Duodenal mucosa (tissue), 2 donors: ENCODE results near the gene RB1.
"Not testable (repeated sequence)": the region's sequence is repeated elsewhere in the genome, so short reads cannot be mapped to it uniquely, and the experiment has no call there.

ENCODE experiments used
- H3K27ac ChIP-seq: one replicate; pipeline ENCODE4 v1.7.0; 2013; ENCODE audit warnings: low read depth, low read length
- H3K27me3 ChIP-seq, 2 donors: one replicate each; pipeline ENCODE4 v1.7.0; 2013; ENCODE audit warnings: low read length in 2 of 2, control low read depth in 1 of 2; ENCODE audit not compliant: insufficient read depth in 2 of 2, control insufficient read depth in 1 of 2
- H3K36me3 ChIP-seq, 2 donors: one replicate each; pipeline ENCODE4 v1.7.0; 2013; ENCODE audit warnings: low read length in 2 of 2, control low read depth in 1 of 2; ENCODE audit not compliant: insufficient read depth in 2 of 2, control insufficient read depth in 1 of 2
- H3K4me1 ChIP-seq, 2 donors: one replicate each; pipeline ENCODE4 v1.7.0; 2013; ENCODE audit warnings: low read length in 2 of 2, control low read depth in 1 of 2; ENCODE audit not compliant: insufficient read depth in 2 of 2, control insufficient read depth in 1 of 2
- H3K4me3 ChIP-seq, 2 donors: one replicate each; pipeline ENCODE4 v1.7.0; 2013; ENCODE audit warnings: low read length in 2 of 2, low read depth in 1 of 2
- H3K9ac ChIP-seq, 2 donors: one replicate each; pipeline ENCODE4 v1.7.0; 2013; ENCODE audit warnings: low read length in 2 of 2, low read depth in 1 of 2
- H3K9me3 ChIP-seq, 2 donors: one replicate each; pipeline ENCODE4 v1.7.0; 2013; ENCODE audit warnings: low read length in 2 of 2, control low read depth in 1 of 2; ENCODE audit not compliant: control insufficient read depth in 1 of 2

RB1 gene

DNA sequence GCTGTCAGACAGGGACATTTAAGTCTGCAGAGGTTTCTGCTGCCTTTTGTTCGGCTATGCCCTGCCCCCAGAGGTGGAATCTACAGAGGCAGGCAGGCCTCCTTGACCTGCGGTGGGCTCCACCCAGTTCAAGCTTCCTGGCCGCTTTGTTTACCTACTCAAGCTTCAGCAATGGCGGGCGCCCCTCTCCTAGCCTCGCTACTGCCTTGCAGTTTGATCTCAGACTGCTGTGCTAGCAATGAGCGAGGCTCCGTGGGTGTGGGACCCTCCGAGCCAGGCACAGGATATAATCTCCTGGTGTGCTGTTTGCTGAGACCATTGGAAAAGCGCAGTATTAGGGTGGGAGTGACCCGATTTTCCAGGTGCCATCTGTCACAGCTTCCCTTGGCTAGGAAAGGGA lies 35.6 kb downstream of the RB1 start:
- not testable (repeated sequence) for H3K4me3 ChIP-seq, H3K4me1 ChIP-seq, H3K27ac ChIP-seq, H3K9me3 ChIP-seq, H3K36me3 ChIP-seq, H3K27me3 ChIP-seq, H3K9ac ChIP-seq

- no peak overlapping the region for H3K27ac ChIP-seq
- H3K9ac ChIP-seq = no peak overlapping the region
- no peaks in the 10 kb centered on the region for H3K27me3 ChIP-seq
- H3K9me3 ChIP-seq = no peaks in the 10 kb centered on the region
- H3K36me3 ChIP-seq = no peaks in the 10 kb centered on the region
- peaks cover 0 to 6% of the 10 kb centered on the region in 2 donors for H3K4me1 ChIP-seq
- H3K4me3 ChIP-seq = no peak overlapping the region
These were observed 40.7 kb downstream of the RB1 start for GRCh38 chr13:48344264-48344663.

DNA sequence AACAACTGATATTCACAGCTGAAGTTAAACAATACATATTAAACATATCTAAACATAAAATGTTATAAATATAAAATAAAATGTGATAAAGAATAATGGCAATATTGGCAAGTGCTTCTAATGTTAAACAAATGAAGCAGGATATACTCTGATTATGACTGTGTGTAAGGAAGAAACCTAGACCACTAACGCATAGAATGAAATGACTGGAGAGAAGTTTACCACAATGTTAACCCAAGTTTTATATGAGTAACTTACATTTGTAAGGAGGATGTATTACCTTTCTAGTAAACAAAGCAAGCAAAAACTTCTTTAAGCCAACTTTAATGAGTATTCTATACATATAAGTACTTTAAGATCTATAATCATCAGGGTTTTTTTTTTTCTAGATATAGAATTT lies 43.0 kb downstream of the RB1 start:
- H3K9ac ChIP-seq = no peak overlapping the region
- peaks cover 6 to 12% of the 10 kb centered on the region in 2 donors for H3K36me3 ChIP-seq
- H3K27ac ChIP-seq = no peak overlapping the region
- H3K9me3 ChIP-seq = no peaks in the 10 kb centered on the region
- no peaks in the 10 kb centered on the region for H3K27me3 ChIP-seq
- H3K4me3 ChIP-seq = no peak overlapping the region
- peaks cover 0 to 6% of the 10 kb centered on the region in 2 donors for H3K4me1 ChIP-seq

- H3K9ac ChIP-seq = no peak overlapping the region
- no peak overlapping the region for H3K4me3 ChIP-seq
- peaks cover 6 to 12% of the 10 kb centered on the region in 2 donors for H3K36me3 ChIP-seq
- H3K27me3 ChIP-seq = no peaks in the 10 kb centered on the region
- H3K4me1 ChIP-seq = peaks cover 0 to 6% of the 10 kb centered on the region in 2 donors
- H3K9me3 ChIP-seq = peaks cover 3 to 19% of the 10 kb centered on the region in 2 donors
- H3K27ac ChIP-seq = no peak overlapping the region
These were observed 46.0 kb downstream of the RB1 start for GRCh38 chr13:48349525-48349924.

GRCh38 chr13:48353590-48353989 lies 50.0 kb downstream of the RB1 start:
- H3K4me3 ChIP-seq = no peak overlapping the region
- peaks cover 3 to 25% of the 10 kb centered on the region in 2 donors for H3K9me3 ChIP-seq
- no peaks in the 10 kb centered on the region for H3K4me1 ChIP-seq
- H3K27me3 ChIP-seq = no peaks in the 10 kb centered on the region
- H3K27ac ChIP-seq = no peak overlapping the region
- no peak overlapping the region for H3K9ac ChIP-seq
- H3K36me3 ChIP-seq = peaks cover 6 to 12% of the 10 kb centered on the region in 2 donors

GRCh38 chr13:48355524-48355923 lies 52.0 kb downstream of the RB1 start:
- H3K9me3 ChIP-seq = peaks cover 3 to 25% of the 10 kb centered on the region in 2 donors
- H3K27me3 ChIP-seq, H3K4me3 ChIP-seq, H3K4me1 ChIP-seq, H3K27ac ChIP-seq, H3K36me3 ChIP-seq, H3K9ac ChIP-seq: not testable (repeated sequence)

- H3K27me3 ChIP-seq = no peaks in the 10 kb centered on the region
- H3K9ac ChIP-seq = no peak overlapping the region
- H3K9me3 ChIP-seq = peaks cover 3 to 25% of the 10 kb centered on the region in 2 donors
- H3K4me1 ChIP-seq = no peaks in the 10 kb centered on the region
- H3K36me3 ChIP-seq = no peaks in the 10 kb centered on the region
- no peak overlapping the region for H3K27ac ChIP-seq
- H3K4me3 ChIP-seq = no peak overlapping the region
These were observed 53.2 kb downstream of the RB1 start for GRCh38 chr13:48356750-48357149.

DNA sequence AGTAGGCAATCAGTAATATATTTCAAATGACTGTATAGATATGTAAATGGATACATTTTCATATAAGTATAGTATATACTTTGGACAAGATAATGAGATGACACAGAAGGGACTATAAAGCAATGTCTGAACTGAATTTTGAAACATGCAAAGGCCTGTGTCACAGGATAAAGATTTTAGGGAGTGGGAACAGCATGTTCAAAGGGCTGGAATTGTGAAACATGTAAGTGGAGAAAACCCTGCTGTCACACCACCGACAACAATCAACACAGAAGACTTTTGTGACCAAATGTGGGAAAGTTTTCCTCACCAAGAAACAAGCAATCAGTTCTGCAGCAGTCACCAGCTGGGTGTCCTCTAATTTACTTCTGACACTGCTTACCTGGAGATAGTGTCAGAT lies 66.4 kb downstream of the RB1 start:
- Histone ChIP-seq H3K9me3 (no peaks in the 10 kb centered on the region), H3K27ac (no peak overlapping the region), H3K4me1 (no peaks in the 10 kb centered on the region), H3K36me3 (peaks cover 0 to 11% of the 10 kb centered on the region in 2 donors), H3K27me3 (no peaks in the 10 kb centered on the region), H3K4me3 (no peak overlapping the region), H3K9ac (no peak overlapping the region)

DNA sequence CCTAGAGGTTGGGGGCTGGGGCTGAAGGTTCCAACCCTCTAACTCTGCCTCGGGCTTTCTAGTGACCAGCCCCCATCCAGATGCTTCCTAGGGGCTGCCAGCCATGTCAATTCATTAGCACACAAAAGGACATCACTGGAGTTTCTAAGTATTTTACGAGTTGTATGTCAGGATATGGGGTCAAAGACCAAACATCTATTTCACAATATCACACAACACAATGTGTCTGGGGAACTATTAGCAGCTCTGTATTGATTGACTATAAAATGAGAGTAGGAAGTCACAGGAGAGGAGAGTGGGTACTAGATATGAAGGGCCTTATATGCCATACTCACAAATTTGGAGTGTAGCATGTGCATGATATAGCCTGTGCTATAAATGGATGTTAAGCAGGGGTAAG lies 67.3 kb downstream of the RB1 start:
- no peak overlapping the region for H3K27ac ChIP-seq
- no peak overlapping the region for H3K4me3 ChIP-seq
- no peaks in the 10 kb centered on the region for H3K27me3 ChIP-seq
- no peaks in the 10 kb centered on the region for H3K9me3 ChIP-seq
- H3K4me1 ChIP-seq = no peaks in the 10 kb centered on the region
- H3K36me3 ChIP-seq = peaks cover 0 to 12% of the 10 kb centered on the region in 2 donors
- no peak overlapping the region for H3K9ac ChIP-seq

GRCh38 chr13:48377857-48378256 lies 74.3 kb downstream of the RB1 start:
- peaks cover 0 to 10% of the 10 kb centered on the region in 2 donors for H3K36me3 ChIP-seq
- H3K27ac ChIP-seq = no peak overlapping the region
- no peaks in the 10 kb centered on the region for H3K27me3 ChIP-seq
- no peak overlapping the region for H3K4me3 ChIP-seq
- H3K9ac ChIP-seq = no peak overlapping the region
- no peaks in the 10 kb centered on the region for H3K9me3 ChIP-seq
- no peaks in the 10 kb centered on the region for H3K4me1 ChIP-seq

DNA sequence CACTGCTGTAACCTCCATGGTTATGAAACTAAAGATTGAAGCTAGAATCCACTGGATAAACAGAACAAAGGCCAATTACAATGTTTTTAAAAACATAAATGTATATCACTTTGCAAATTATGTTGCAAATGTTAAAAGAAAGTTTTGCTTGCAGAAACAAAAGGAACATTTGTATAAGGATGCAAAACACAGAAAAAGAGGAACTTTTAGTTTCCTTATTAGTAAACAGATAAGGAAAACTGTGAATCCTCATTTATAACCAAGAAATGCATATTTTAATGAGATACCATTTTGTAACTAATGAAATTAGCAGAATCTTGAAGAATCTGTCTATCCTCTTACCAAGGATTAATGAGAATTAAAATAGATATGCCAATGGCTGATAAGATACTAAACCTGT lies 77.0 kb downstream of the RB1 start:
- Histone ChIP-seq H3K9me3 (no peaks in the 10 kb centered on the region), H3K4me1 (no peaks in the 10 kb centered on the region), H3K27ac (no peak overlapping the region), H3K27me3 (no peaks in the 10 kb centered on the region), H3K36me3 (peaks cover 0 to 4% of the 10 kb centered on the region in 2 donors), H3K9ac (no peak overlapping the region), H3K4me3 (no peak overlapping the region)
